Nephron progenitor cell (in vitro differentiated cells): ENCODE measurements around the gene GNG7.
A peak's percentile ranks its signal among the peaks of the same experiment; 100 is the strongest.

Experiments
- DNase-seq: peaks from one replicate; pipeline ENCODE4 v3.0.0; 2021
- H3K27ac Mint-ChIP-seq: 2 replicates; pipeline ENCODE4 v1.8.0; 2021; ENCODE audit warnings: mild to moderate bottlenecking, moderate library complexity, mixed read lengths
- H3K27me3 Mint-ChIP-seq: 2 replicates; pipeline ENCODE4 v1.8.0; 2021; ENCODE audit warnings: mild to moderate bottlenecking, low read depth, mixed read lengths; ENCODE audit not compliant: poor library complexity
- H3K36me3 Mint-ChIP-seq: 2 replicates; pipeline ENCODE4 v1.8.0; 2021; ENCODE audit warnings: low read depth, mixed read lengths
- H3K4me1 Mint-ChIP-seq: 2 replicates; pipeline ENCODE4 v1.8.0; 2021; ENCODE audit warnings: mixed read lengths
- H3K4me3 Mint-ChIP-seq: 2 replicates; pipeline ENCODE4 v1.8.0; 2021; ENCODE audit warnings: mild to moderate bottlenecking, moderate library complexity, mixed read lengths
- H3K9me3 Mint-ChIP-seq: 2 replicates; pipeline ENCODE4 v1.8.0; 2021; ENCODE audit warnings: mild to moderate bottlenecking, moderate library complexity, mixed read lengths
- CTCF ChIP-seq: fragments of 200-600 bp; sonication (generic); IDR thresholded peaks from 2 replicates; pipeline ENCODE4 v1.5.0; 2021; ENCODE audit warnings: antibody characterized with exemption

The GNG7 gene

GRCh38 chr19:2729943-2730818, 27.7 kb upstream of the GNG7 start:
- Mint-ChIP-seq H3K9me3 (no peaks in the 10 kb centered on the region), H3K4me3 (no peak overlapping the region), H3K27me3 (peaks cover 45% of the 10 kb centered on the region), H3K4me1 (peaks cover 12% of the 10 kb centered on the region), H3K36me3 (peaks cover 12% of the 10 kb centered on the region), H3K27ac (no peak overlapping the region)
- no peak for TF ChIP-seq CTCF
- DNase-seq = no peak

- Mint-ChIP-seq H3K9me3 (no peaks in the 10 kb centered on the region), H3K27me3 (peaks cover 55% of the 10 kb centered on the region), H3K36me3 (peaks cover under 1% of the 10 kb centered on the region), H3K4me3 (no peak overlapping the region), H3K4me1 (peaks cover 8% of the 10 kb centered on the region), H3K27ac (no peak overlapping the region)
- no peak for DNase-seq
- no peak for TF ChIP-seq CTCF
Observed at GRCh38 chr19:2728783-2729387, 26.4 kb upstream of the GNG7 start.

- H3K4me3 Mint-ChIP-seq = no peak overlapping the region
- no peak overlapping the region for H3K27ac Mint-ChIP-seq
- no peaks in the 10 kb centered on the region for H3K9me3 Mint-ChIP-seq
- DNase-seq = no peak
- peaks cover 67% of the 10 kb centered on the region for H3K27me3 Mint-ChIP-seq
- no peak for TF ChIP-seq CTCF
- no peaks in the 10 kb centered on the region for H3K36me3 Mint-ChIP-seq
- H3K4me1 Mint-ChIP-seq = peaks cover 6% of the 10 kb centered on the region
Observed at GRCh38 chr19:2727640-2727944, 25.1 kb upstream of the GNG7 start.

GRCh38 chr19:2726904-2727639, 24.6 kb upstream of the GNG7 start:
- no peak for TF ChIP-seq CTCF
- H3K36me3 Mint-ChIP-seq = no peaks in the 10 kb centered on the region
- H3K27me3 Mint-ChIP-seq = peaks cover 72% of the 10 kb centered on the region
- H3K4me1 Mint-ChIP-seq = peaks cover 6% of the 10 kb centered on the region
- H3K4me3 Mint-ChIP-seq = no peak overlapping the region
- no peak overlapping the region for H3K27ac Mint-ChIP-seq
- no peaks in the 10 kb centered on the region for H3K9me3 Mint-ChIP-seq
- no peak for DNase-seq

- Mint-ChIP-seq H3K4me1 (peaks cover 6% of the 10 kb centered on the region), H3K27ac (peak overlapping the region; percentile 39), H3K9me3 (no peaks in the 10 kb centered on the region), H3K36me3 (no peaks in the 10 kb centered on the region), H3K27me3 (peaks cover 79% of the 10 kb centered on the region), H3K4me3 (no peak overlapping the region)
- no peak for DNase-seq
- TF ChIP-seq CTCF = no peak
Observed at GRCh38 chr19:2726160-2726855, 23.8 kb upstream of the GNG7 start.
